ENCODE data around the gene TMEM121B. TPM values are rescaled to one million over a fixed set of nuclear protein-coding genes. Genes with fewer than 3 reads are reported as not detected.

TMEM121B gene
- total RNA-seq, 1 donor from 2014 or later = 0.11 TPM

- H3K27me3 ChIP-seq = no peaks in the 10 kb centered on the region
- H3K9me3 ChIP-seq = no peaks in the 10 kb centered on the region
- H3K27ac ChIP-seq = no peak overlapping the region
- DNase-seq (ENCODE audit: low spot score in 2 of 2) = no peak
- peaks cover 0 to 3% of the 10 kb centered on the region in 2 donors for H3K4me1 ChIP-seq
- no peak overlapping the region for H3K4me3 ChIP-seq
- intact Hi-C loops (cut with DNase I) = no loop called here
- TF ChIP-seq CTCF (IDR thresholded peaks at IDR 0.05) = no peak
- H3K36me3 ChIP-seq = no peaks in the 10 kb centered on the region
Observed at GRCh38 chr22:17079572-17079971, 41.6 kb downstream of the TMEM121B start.

- Histone ChIP-seq H3K9me3 (no peaks in the 10 kb centered on the region), H3K4me3 (no peak overlapping the region), H3K27ac (no peak overlapping the region), H3K4me1 (no peaks in the 10 kb centered on the region), H3K36me3 (no peaks in the 10 kb centered on the region), H3K27me3 (no peaks in the 10 kb centered on the region)
- no peak for DNase-seq (ENCODE audit: low spot score in 2 of 2)
- intact Hi-C loops (cut with DNase I) = no loop called here
- TF ChIP-seq CTCF (IDR thresholded peaks at IDR 0.05) = no peak
Observed at GRCh38 chr22:17077255-17077654, 43.9 kb downstream of the TMEM121B start.

GRCh38 chr22:17074648-17075002 is 46.5 kb downstream of the TMEM121B start:
- Histone ChIP-seq H3K36me3 (no peaks in the 10 kb centered on the region), H3K4me1 (no peaks in the 10 kb centered on the region), H3K9me3 (no peaks in the 10 kb centered on the region), H3K27me3 (no peaks in the 10 kb centered on the region), H3K27ac (no peak overlapping the region), H3K4me3 (no peak overlapping the region)
- TF ChIP-seq CTCF (IDR thresholded peaks at IDR 0.05) = no peak
- intact Hi-C loops (cut with DNase I) = loop anchor here (2.0 kb wide), 1 partner anchor 426 kb away; no protein-coding TSS in a partner anchor
- DNase-seq (ENCODE audit: low spot score in 2 of 2) = no peak

- no peak overlapping the region for H3K4me3 ChIP-seq
- no peaks in the 10 kb centered on the region for H3K4me1 ChIP-seq
- TF ChIP-seq CTCF (IDR thresholded peaks at IDR 0.05) = no peak
- H3K9me3 ChIP-seq = no peaks in the 10 kb centered on the region
- intact Hi-C loops (cut with DNase I) = no loop called here
- no peaks in the 10 kb centered on the region for H3K27me3 ChIP-seq
- no peak overlapping the region for H3K27ac ChIP-seq
- DNase-seq (ENCODE audit: low spot score in 2 of 2) = no peak
- H3K36me3 ChIP-seq = no peaks in the 10 kb centered on the region
Observed at GRCh38 chr22:17072877-17073276, 48.3 kb downstream of the TMEM121B start.

Other genes starting within 250 kb of the TMEM121B start
- gene GAB4, start 113.1 kb downstream of the TMEM121B start, total RNA-seq = not detected
- 84.1 TPM for gene IL17RA, start 36.4 kb downstream of the TMEM121B start, total RNA-seq
- gene HDHD5, start 37.9 kb upstream of the TMEM121B start, total RNA-seq = 55.8 TPM
- gene ADA2, start 98.1 kb upstream of the TMEM121B start, total RNA-seq = not detected
- 1.4 TPM for gene CECR2, start 248.1 kb upstream of the TMEM121B start, total RNA-seq

All from ascending aorta (tissue), 2 donors.